Endothelial cell of umbilical vein (primary cell): ENCODE data around the gene HMGA1. TPM values are rescaled to one million over a fixed set of nuclear protein-coding genes. Genes with fewer than 3 reads are reported as not detected.

Experiments used
- BruUV-seq: library from RNA; stranded (reverse); fragments of 400-500 nt; replicated peaks from 2 replicates; lab custom pipeline; 2021; lab: Mats Ljungman, UMichigan
- CTCF ChIA-PET: fragments of 300-600, 350-600 bp; sonication (Branson Sonifier 250); formaldehyde crosslinking; loops from one replicate; lab custom pipeline; 2021; ENCODE audit warnings: antibody characterized with exemption, inconsistent platforms; lab: Charles Lee
- POLR2A ChIA-PET: fragments of 300-600, 350-600 bp; sonication (Branson Sonifier 250); formaldehyde crosslinking; loops from one replicate; lab custom pipeline; 2021; ENCODE audit warnings: antibody characterized with exemption, inconsistent platforms; lab: Charles Lee
- DNase-seq: peaks from one replicate; pipeline ENCODE4 v3.0.0-alpha.2; 2011; ENCODE audit warnings: low read depth, low spot score
- FAIRE-seq: peaks from 2 replicates; lab custom pipeline; 2011; peaks lifted over from hg19 to GRCh38; lab: Jason Lieb, UNC
- H2AFZ ChIP-seq: 2 replicates; pipeline ENCODE4 v1.6.0; 2012; ENCODE audit warnings: low read depth, low read length, control low read depth, inconsistent platforms
- H3K27ac ChIP-seq: 2 replicates; pipeline ENCODE4 v1.5.1; 2011; ENCODE audit warnings: low read depth, mild to moderate bottlenecking, control low read depth, low read length, moderate library complexity; ENCODE audit not compliant: insufficient read depth
- H3K27me3 ChIP-seq, 2 experiments: 2 replicates each; pipeline versions ENCODE4 v1.6.0 to v1.6.1; 2011; ENCODE audit warnings: low read length in 2 of 2, mixed read lengths in 1 of 2; ENCODE audit not compliant: control insufficient read depth in 2 of 2, insufficient read depth in 2 of 2
- H3K36me3 ChIP-seq, 2 experiments: 2 replicates in 1 of 2; 3 replicates in 1 of 2; pipeline ENCODE4 v1.5.1; 2011; ENCODE audit warnings: low read length in 2 of 2, mild to moderate bottlenecking in 1 of 2, moderate library complexity in 1 of 2; ENCODE audit not compliant: control insufficient read depth in 2 of 2, insufficient read depth in 2 of 2; ENCODE audit errors: extremely low read depth in 1 of 2
- H3K4me1 ChIP-seq: 3 replicates; pipeline ENCODE4 v1.5.1; 2011; ENCODE audit warnings: mild to moderate bottlenecking, low read length; ENCODE audit not compliant: control insufficient read depth, insufficient read depth; ENCODE audit errors: extremely low read depth
- H3K4me2 ChIP-seq: 2 replicates; pipeline ENCODE4 v1.6.1; 2011; ENCODE audit warnings: low read length, control low read depth, mixed read lengths; ENCODE audit not compliant: insufficient read depth
- H3K4me3 ChIP-seq, 3 experiments: fragments of 200-600 bp in 1 of 3; sonication (generic), shearing (Covaris generic) in 1 of 3; replicated peaks in 1 of 3; 2 replicates each; pipeline ENCODE4 v1.5.1; 2011 to 2016; ENCODE audit warnings: control low read depth in 3 of 3, low read length in 3 of 3, mild to moderate bottlenecking in 2 of 3, inconsistent platforms in 1 of 3, low read depth in 1 of 3, moderate library complexity in 1 of 3; ENCODE audit not compliant: insufficient read depth in 1 of 3
- H3K79me2 ChIP-seq: 2 replicates; pipeline ENCODE4 v1.6.0; 2012; ENCODE audit warnings: low read length, inconsistent platforms; ENCODE audit not compliant: control insufficient read depth, insufficient read depth
- H3K9ac ChIP-seq: replicated peaks from 2 replicates; pipeline ENCODE3; 2011; ENCODE audit warnings: low read length, control low read depth; ENCODE audit not compliant: insufficient read depth; ENCODE audit errors: extremely low read depth
- H3K9me1 ChIP-seq: replicated peaks from 3 replicates; pipeline ENCODE4 v1.6.0; 2011; ENCODE audit warnings: mild to moderate bottlenecking, low read length; ENCODE audit not compliant: control insufficient read depth, insufficient read depth; ENCODE audit errors: extremely low read depth
- H3K9me3 ChIP-seq: replicated peaks from 2 replicates; pipeline ENCODE4 v1.5.1; 2012; ENCODE audit warnings: low read length, inconsistent platforms; ENCODE audit not compliant: control insufficient read depth, insufficient read depth
- H4K20me1 ChIP-seq: replicated peaks from 2 replicates; pipeline ENCODE3; 2011; ENCODE audit warnings: mild to moderate bottlenecking, low read length; ENCODE audit not compliant: control insufficient read depth, insufficient read depth; ENCODE audit errors: extremely low read depth
- EZH2 ChIP-seq: IDR thresholded peaks from 2 replicates; pipeline ENCODE4 v1.6.1; 2012; ENCODE audit warnings: borderline replicate concordance, low read depth, mild to moderate bottlenecking, moderate library complexity, low read length, inconsistent platforms; ENCODE audit not compliant: severe bottlenecking
- FOS ChIP-seq: IDR thresholded peaks from 2 replicates; pipeline ENCODE4 v1.6.1; 2011; ENCODE audit warnings: mild to moderate bottlenecking, low read length, moderate library complexity, borderline replicate concordance; ENCODE audit not compliant: insufficient read depth
- GATA2 ChIP-seq: IDR thresholded peaks from 2 replicates; pipeline ENCODE4 v1.7.0; 2011; ENCODE audit warnings: low read depth, mild to moderate bottlenecking, moderate library complexity, mixed read lengths, low read length; ENCODE audit not compliant: insufficient read length, insufficient read depth
- JUN ChIP-seq: IDR thresholded peaks from 2 replicates; pipeline ENCODE4 v1.6.1; 2011; ENCODE audit warnings: borderline replicate concordance, low read depth; ENCODE audit not compliant: insufficient read length, insufficient read depth
- MAX ChIP-seq: IDR thresholded peaks from 2 replicates; pipeline ENCODE4 v1.6.1; 2011; ENCODE audit not compliant: insufficient read depth, insufficient read length
- POLR2AphosphoS5 ChIP-seq: IDR thresholded peaks from 2 replicates; pipeline ENCODE4 v1.6.1; 2012; ENCODE audit warnings: low read depth, mild to moderate bottlenecking, control low read depth, low read length, moderate library complexity; ENCODE audit not compliant: insufficient read depth
- dilution Hi-C: fragments of 300-500 bp; cut with MboI; formaldehyde crosslinking; loops from one replicate; pipeline ENCODE4 v1.15.0; 2019; ENCODE audit warnings: low sequenced_read_pairs; ENCODE audit not compliant: extremely low pct_ligation_motif_present
- intact Hi-C: fragments of 100-400 bp; cut with micrococcal nuclease; formaldehyde crosslinking; loops from one replicate; pipeline ENCODE4 v1.10.0; 2022
- polyA plus RNA-seq, 4 experiments: library from polyadenylated mRNA; depleted of rRNA in 3 of 4; stranded (reverse) in 3 of 4; unstranded in 1 of 4; fragments of >200 nt; gene quantifications; 2 replicates each; pipeline versions ENCODE4 v1.2.1 to v1.2.3, GENCODE V29; 2011 to 2012; ENCODE audit warnings: missing spikeins in 1 of 4
- total RNA-seq: library from RNA; stranded (reverse); gene quantifications from 2 replicates; pipeline ENCODE4 v1.2.3, GENCODE V29; 2021
- TF ChIP-seq, protein P1 (sequence below), 2 donors: IDR thresholded peaks; 1 replicate in 1 of 2; 2 replicates in 1 of 2; pipeline ENCODE4 v1.5.1; 2011; ENCODE audit warnings: low read length in 2 of 2, mild to moderate bottlenecking in 2 of 2, moderate library complexity in 2 of 2, control low read depth in 1 of 2, inconsistent platforms in 1 of 2, low read depth in 1 of 2; ENCODE audit not compliant: insufficient read depth in 1 of 2; ENCODE audit errors: extremely low read depth in 1 of 2

Gene HMGA1
- total and polyA plus RNA-seq, 2 donors (not counting 3 experiments of a cell fraction or from before 2014, with no cell fraction given) = 425 to 1,108 TPM

DNA sequence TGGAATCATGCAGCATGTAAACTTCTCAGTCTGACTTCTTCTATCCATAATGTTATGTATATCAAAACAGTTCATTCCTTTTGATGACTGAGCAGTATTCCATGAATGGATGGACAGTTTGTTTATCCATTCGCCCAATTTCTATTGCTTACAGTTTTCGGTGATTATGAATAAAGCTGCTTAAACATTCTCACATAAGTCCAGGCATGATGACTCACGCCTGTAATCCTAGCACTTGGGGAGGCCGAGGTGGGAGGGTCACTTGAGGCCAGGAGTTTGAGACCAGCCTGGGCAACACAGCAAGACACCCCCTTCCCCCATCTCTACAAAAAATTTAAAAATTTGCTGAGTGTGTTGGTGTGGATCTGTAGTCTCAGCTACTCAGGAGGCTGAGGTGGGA lies 22.9 kb upstream of the HMGA1 start:
- H3K4me3 ChIP-seq = no peak overlapping the region
- CTCF ChIA-PET = interaction anchor here (1.3 kb wide), 1 partner anchor 18 kb away, joined by 4 read pairs; no protein-coding TSS in a partner anchor
- H3K27me3 ChIP-seq = no peaks in the 10 kb centered on the region
- FAIRE-seq = no peak
- H2AFZ ChIP-seq = no peak overlapping the region
- no TSS peak for BruUV-seq
- H3K4me2 ChIP-seq = no peak overlapping the region
- H3K4me1 ChIP-seq = no peaks in the 10 kb centered on the region
- intact Hi-C loops = no loop called here
- H3K9me1 ChIP-seq = no peaks in the 10 kb centered on the region
- dilution Hi-C loops = no loop called here
- no peaks in the 10 kb centered on the region for H3K79me2 ChIP-seq
- H3K9me3 ChIP-seq = no peaks in the 10 kb centered on the region
- no peak for DNase-seq
- POLR2A ChIA-PET = interaction anchor here (0.7 kb wide), 1 partner anchor 34 kb away, joined by 5 read pairs; no protein-coding TSS in a partner anchor
- no peak overlapping the region for H3K9ac ChIP-seq
- TF ChIP-seq JUN (no peak), MAX (no peak), FOS (no peak), POLR2AphosphoS5 (no peak), GATA2 (no peak), EZH2 (no peak)
- TF ChIP-seq, protein P1, sequence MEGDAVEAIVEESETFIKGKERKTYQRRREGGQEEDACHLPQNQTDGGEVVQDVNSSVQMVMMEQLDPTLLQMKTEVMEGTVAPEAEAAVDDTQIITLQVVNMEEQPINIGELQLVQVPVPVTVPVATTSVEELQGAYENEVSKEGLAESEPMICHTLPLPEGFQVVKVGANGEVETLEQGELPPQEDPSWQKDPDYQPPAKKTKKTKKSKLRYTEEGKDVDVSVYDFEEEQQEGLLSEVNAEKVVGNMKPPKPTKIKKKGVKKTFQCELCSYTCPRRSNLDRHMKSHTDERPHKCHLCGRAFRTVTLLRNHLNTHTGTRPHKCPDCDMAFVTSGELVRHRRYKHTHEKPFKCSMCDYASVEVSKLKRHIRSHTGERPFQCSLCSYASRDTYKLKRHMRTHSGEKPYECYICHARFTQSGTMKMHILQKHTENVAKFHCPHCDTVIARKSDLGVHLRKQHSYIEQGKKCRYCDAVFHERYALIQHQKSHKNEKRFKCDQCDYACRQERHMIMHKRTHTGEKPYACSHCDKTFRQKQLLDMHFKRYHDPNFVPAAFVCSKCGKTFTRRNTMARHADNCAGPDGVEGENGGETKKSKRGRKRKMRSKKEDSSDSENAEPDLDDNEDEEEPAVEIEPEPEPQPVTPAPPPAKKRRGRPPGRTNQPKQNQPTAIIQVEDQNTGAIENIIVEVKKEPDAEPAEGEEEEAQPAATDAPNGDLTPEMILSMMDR (IDR thresholded peaks at IDR 0.05; ENCODE audit: extremely low read depth in 1 of 2, insufficient read depth in 1 of 2, low read depth in 1 of 2, low read length in 2 of 2) = no peak
- no peaks in the 10 kb centered on the region for H4K20me1 ChIP-seq
- H3K36me3 ChIP-seq = no peaks in the 10 kb centered on the region
- no peak overlapping the region for H3K27ac ChIP-seq
